Stimulated activated CD4-positive, alpha-beta T cell treated with anti-CD3 and anti-CD28 coated beads, Interleukin-4, amount 100 ng/mL, for 48 hours (primary cell): ENCODE data around the gene TMEM191C.
"Not testable (repeated sequence)": the region's sequence is repeated elsewhere in the genome, so short reads cannot be mapped to it uniquely, and the experiment has no call there.

Experiments
- DNase-seq, 2 donors: peaks; one replicate each; pipeline ENCODE4 v3.0.0-alpha.2; 2020; ENCODE audit warnings: low read depth in 2 of 2

The TMEM191C gene

GRCh38 chr22:21467337-21468193, at the start of gene TMEM191C:
Gene TMEM191C, plus strand, starts transcription at chr22:21467387. Its CDS starts 73 bp downstream, at chr22:21467460.
- not testable (repeated sequence) for DNase-seq

GRCh38 chr22:21417853-21418252, 49.3 kb upstream of the TMEM191C start:
- DNase-seq, result not testable (repeated sequence)

GRCh38 chr22:21418974-21419638, 48.1 kb upstream of the TMEM191C start:
- not testable (repeated sequence) for DNase-seq

GRCh38 chr22:21420180-21420763, 46.9 kb upstream of the TMEM191C start:
- not testable (repeated sequence) for DNase-seq

GRCh38 chr22:21424084-21424709, 43.0 kb upstream of the TMEM191C start:
- not testable (repeated sequence) for DNase-seq

- DNase-seq, result not testable (repeated sequence)
These were observed 32.6 kb upstream of the TMEM191C start for GRCh38 chr22:21434378-21435233.

GRCh38 chr22:21435998-21436810, 31.0 kb upstream of the TMEM191C start:
- DNase-seq, result not testable (repeated sequence)

GRCh38 chr22:21438013-21438412, 29.2 kb upstream of the TMEM191C start:
- DNase-seq, result not testable (repeated sequence)

- DNase-seq, result not testable (repeated sequence)
These were observed 27.1 kb upstream of the TMEM191C start for GRCh38 chr22:21440018-21440636.

GRCh38 chr22:21440676-21441075, 26.5 kb upstream of the TMEM191C start:
- DNase-seq, result not testable (repeated sequence)

GRCh38 chr22:21441170-21441569, 26.0 kb upstream of the TMEM191C start:
- not testable (repeated sequence) for DNase-seq

GRCh38 chr22:21442123-21442522, 25.1 kb upstream of the TMEM191C start:
- DNase-seq, result not testable (repeated sequence)

GRCh38 chr22:21442646-21443045, 24.5 kb upstream of the TMEM191C start:
- DNase-seq, result not testable (repeated sequence)

- no peak for DNase-seq
These were observed 24.0 kb upstream of the TMEM191C start for GRCh38 chr22:21443057-21443734.

- DNase-seq, result no peak
These were observed 23.3 kb upstream of the TMEM191C start for GRCh38 chr22:21443735-21444421.

- DNase-seq, result no peak
These were observed 22.3 kb upstream of the TMEM191C start for GRCh38 chr22:21444701-21445436.

- DNase-seq, result no peak
These were observed 21.6 kb upstream of the TMEM191C start for GRCh38 chr22:21445437-21446127.
